Measurements from ENCODE around the gene PDGFA.

DNA sequence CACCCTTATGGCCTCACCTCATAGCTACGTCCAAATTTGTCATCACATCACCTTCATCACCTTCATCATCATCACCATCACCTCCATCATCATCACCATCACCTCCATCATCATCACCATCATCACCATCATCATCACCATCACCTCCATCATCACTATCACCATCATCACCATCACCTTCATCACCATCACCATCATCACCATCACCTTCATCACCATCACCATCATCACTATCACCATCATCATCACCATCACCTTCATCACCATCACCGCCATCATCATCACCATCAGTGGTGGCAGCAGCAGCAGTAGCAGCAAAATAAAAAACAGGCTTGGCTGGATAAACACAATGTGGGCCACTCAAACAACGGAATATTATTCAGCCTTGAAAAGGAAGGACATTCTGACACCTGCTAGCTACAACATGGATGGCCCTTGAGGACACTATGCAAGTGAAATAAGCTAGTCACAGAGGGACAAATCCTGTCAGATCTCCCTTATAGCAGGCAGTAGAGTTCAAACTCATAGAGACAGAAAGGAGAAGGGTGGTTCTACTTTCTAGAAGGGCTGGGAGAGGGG, 47.7 kb upstream of the PDGFA start:
- TF ChIP-seq, protein P1, sequence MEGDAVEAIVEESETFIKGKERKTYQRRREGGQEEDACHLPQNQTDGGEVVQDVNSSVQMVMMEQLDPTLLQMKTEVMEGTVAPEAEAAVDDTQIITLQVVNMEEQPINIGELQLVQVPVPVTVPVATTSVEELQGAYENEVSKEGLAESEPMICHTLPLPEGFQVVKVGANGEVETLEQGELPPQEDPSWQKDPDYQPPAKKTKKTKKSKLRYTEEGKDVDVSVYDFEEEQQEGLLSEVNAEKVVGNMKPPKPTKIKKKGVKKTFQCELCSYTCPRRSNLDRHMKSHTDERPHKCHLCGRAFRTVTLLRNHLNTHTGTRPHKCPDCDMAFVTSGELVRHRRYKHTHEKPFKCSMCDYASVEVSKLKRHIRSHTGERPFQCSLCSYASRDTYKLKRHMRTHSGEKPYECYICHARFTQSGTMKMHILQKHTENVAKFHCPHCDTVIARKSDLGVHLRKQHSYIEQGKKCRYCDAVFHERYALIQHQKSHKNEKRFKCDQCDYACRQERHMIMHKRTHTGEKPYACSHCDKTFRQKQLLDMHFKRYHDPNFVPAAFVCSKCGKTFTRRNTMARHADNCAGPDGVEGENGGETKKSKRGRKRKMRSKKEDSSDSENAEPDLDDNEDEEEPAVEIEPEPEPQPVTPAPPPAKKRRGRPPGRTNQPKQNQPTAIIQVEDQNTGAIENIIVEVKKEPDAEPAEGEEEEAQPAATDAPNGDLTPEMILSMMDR (IDR thresholded peaks at IDR 0.05), result no peak
- TF ChIP-seq EZH2phosphoT487 (IDR thresholded peaks at IDR 0.05) (no peak), EZH2 (IDR thresholded peaks at IDR 0.05) (no peak)
